Measurements from ENCODE around the gene ATP11C. TPM values are rescaled to one million over a fixed set of nuclear protein-coding genes. Genes with fewer than 3 reads are reported as not detected.

ATP11C gene
- total and polyA plus RNA-seq, 4 donors: 25.6 to 50.4 (median 29.6) TPM

GRCh38 chrX:139734996-139735395 is 197.9 kb downstream of the ATP11C start:
- Histone ChIP-seq H3K4me3 (ENCODE audit: low read depth, low read length) (no peak overlapping the region), H3K27me3 (ENCODE audit: control insufficient read depth, insufficient read depth, low read length) (peaks cover 2% of the 10 kb centered on the region), H3K27ac (ENCODE audit: low read depth, low read length) (no peak overlapping the region), H3K36me3 (ENCODE audit: control insufficient read depth, insufficient read depth, low read length) (no peaks in the 10 kb centered on the region), H3K4me1 (ENCODE audit: control insufficient read depth, insufficient read depth, low read length) (no peaks in the 10 kb centered on the region), H3K9me3 (ENCODE audit: control insufficient read depth, insufficient read depth, low read length) (no peaks in the 10 kb centered on the region)
- no peak for DNase-seq (ENCODE audit: low read depth in 4 of 6, low spot score in 6 of 6)
- WGBS (ENCODE audit: insufficient coverage): 100% methylated on average over 1 of the region's 1 CpG

GRCh38 chrX:139725720-139726119 is 207.1 kb downstream of the ATP11C start:
- H3K4me1 ChIP-seq (ENCODE audit: control insufficient read depth, insufficient read depth, low read length): no peaks in the 10 kb centered on the region
- H3K27ac ChIP-seq (ENCODE audit: low read depth, low read length): no peak overlapping the region
- no peaks in the 10 kb centered on the region for H3K36me3 ChIP-seq (ENCODE audit: control insufficient read depth, insufficient read depth, low read length)
- WGBS (ENCODE audit: insufficient coverage): no CpG with 5 or more reads among the region's 1 CpG
- no peak overlapping the region for H3K4me3 ChIP-seq (ENCODE audit: low read depth, low read length)
- no peak for DNase-seq (ENCODE audit: low read depth in 4 of 6, low spot score in 6 of 6)
- H3K27me3 ChIP-seq (ENCODE audit: control insufficient read depth, insufficient read depth, low read length): no peaks in the 10 kb centered on the region
- H3K9me3 ChIP-seq (ENCODE audit: control insufficient read depth, insufficient read depth, low read length): no peaks in the 10 kb centered on the region

- Histone ChIP-seq H3K4me3 (ENCODE audit: low read depth, low read length) (no peak overlapping the region), H3K27ac (ENCODE audit: low read depth, low read length) (no peak overlapping the region), H3K4me1 (ENCODE audit: control insufficient read depth, insufficient read depth, low read length) (no peaks in the 10 kb centered on the region), H3K9me3 (ENCODE audit: control insufficient read depth, insufficient read depth, low read length) (no peaks in the 10 kb centered on the region), H3K27me3 (ENCODE audit: control insufficient read depth, insufficient read depth, low read length) (no peaks in the 10 kb centered on the region), H3K36me3 (ENCODE audit: control insufficient read depth, insufficient read depth, low read length) (no peaks in the 10 kb centered on the region)
- DNase-seq (ENCODE audit: low read depth in 4 of 6, low spot score in 6 of 6): no peak
- WGBS (ENCODE audit: insufficient coverage): no CpG with 5 or more reads among the region's 2 CpGs
Observed at GRCh38 chrX:139724626-139725025, 208.2 kb downstream of the ATP11C start.

GRCh38 chrX:139720979-139721378 is 211.9 kb downstream of the ATP11C start:
- no peak for DNase-seq (ENCODE audit: low read depth in 4 of 6, low spot score in 6 of 6)
- H3K4me1 ChIP-seq (ENCODE audit: control insufficient read depth, insufficient read depth, low read length): no peaks in the 10 kb centered on the region
- no peaks in the 10 kb centered on the region for H3K27me3 ChIP-seq (ENCODE audit: control insufficient read depth, insufficient read depth, low read length)
- H3K4me3 ChIP-seq (ENCODE audit: low read depth, low read length): no peak overlapping the region
- H3K9me3 ChIP-seq (ENCODE audit: control insufficient read depth, insufficient read depth, low read length): no peaks in the 10 kb centered on the region
- no peaks in the 10 kb centered on the region for H3K36me3 ChIP-seq (ENCODE audit: control insufficient read depth, insufficient read depth, low read length)
- 73% methylated on average over 2 of the region's 6 CpGs for WGBS (ENCODE audit: insufficient coverage)
- H3K27ac ChIP-seq (ENCODE audit: low read depth, low read length): no peak overlapping the region

- 44% methylated on average over 5 of the region's 5 CpGs for WGBS (ENCODE audit: insufficient coverage)
- Histone ChIP-seq H3K4me1 (ENCODE audit: control insufficient read depth, insufficient read depth, low read length) (no peaks in the 10 kb centered on the region), H3K9me3 (ENCODE audit: control insufficient read depth, insufficient read depth, low read length) (no peaks in the 10 kb centered on the region), H3K27ac (ENCODE audit: low read depth, low read length) (no peak overlapping the region), H3K27me3 (ENCODE audit: control insufficient read depth, insufficient read depth, low read length) (no peaks in the 10 kb centered on the region), H3K36me3 (ENCODE audit: control insufficient read depth, insufficient read depth, low read length) (no peaks in the 10 kb centered on the region), H3K4me3 (ENCODE audit: low read depth, low read length) (no peak overlapping the region)
- DNase-seq (ENCODE audit: low read depth in 4 of 6, low spot score in 6 of 6): no peak
Observed at GRCh38 chrX:139720136-139720535, 212.7 kb downstream of the ATP11C start.

GRCh38 chrX:139708067-139708466 is 224.8 kb downstream of the ATP11C start, which contains the start of gene MCF2:
MCF2 (minus strand) TSS chrX:139708167; CDS start chrX:139651744, 56,423 bp downstream.
- Histone ChIP-seq H3K27ac (ENCODE audit: low read depth, low read length) (no peak within 1 kb of the TSS), H3K4me1 (ENCODE audit: control insufficient read depth, insufficient read depth, low read length) (no peaks in the 10 kb centered on the region), H3K36me3 (ENCODE audit: control insufficient read depth, insufficient read depth, low read length) (no peaks in the 10 kb centered on the region), H3K9me3 (ENCODE audit: control insufficient read depth, insufficient read depth, low read length) (peaks cover 3% of the 10 kb centered on the region), H3K27me3 (ENCODE audit: control insufficient read depth, insufficient read depth, low read length) (no peaks in the 10 kb centered on the region), H3K4me3 (ENCODE audit: low read depth, low read length) (no peak within 1 kb of the TSS)
- no CpG with 5 or more reads among the region's 4 CpGs for WGBS (ENCODE audit: insufficient coverage)
- DNase-seq (ENCODE audit: low read depth in 4 of 6, low spot score in 6 of 6): no peak

- H3K27me3 ChIP-seq (ENCODE audit: control insufficient read depth, insufficient read depth, low read length): no peaks in the 10 kb centered on the region
- H3K9me3 ChIP-seq (ENCODE audit: control insufficient read depth, insufficient read depth, low read length): peaks cover 3% of the 10 kb centered on the region
- H3K27ac ChIP-seq (ENCODE audit: low read depth, low read length): no peak overlapping the region
- 80% methylated on average over 3 of the region's 3 CpGs for WGBS (ENCODE audit: insufficient coverage)
- H3K36me3 ChIP-seq (ENCODE audit: control insufficient read depth, insufficient read depth, low read length): no peaks in the 10 kb centered on the region
- no peak overlapping the region for H3K4me3 ChIP-seq (ENCODE audit: low read depth, low read length)
- no peaks in the 10 kb centered on the region for H3K4me1 ChIP-seq (ENCODE audit: control insufficient read depth, insufficient read depth, low read length)
- no peak for DNase-seq (ENCODE audit: low read depth in 4 of 6, low spot score in 6 of 6)
Observed at GRCh38 chrX:139702658-139703057, 230.2 kb downstream of the ATP11C start.

GRCh38 chrX:139692908-139693307 is 239.9 kb downstream of the ATP11C start:
- no peak overlapping the region for H3K4me3 ChIP-seq (ENCODE audit: low read depth, low read length)
- DNase-seq (ENCODE audit: low read depth in 4 of 6, low spot score in 6 of 6): no peak
- no peak overlapping the region for H3K27ac ChIP-seq (ENCODE audit: low read depth, low read length)
- peaks cover 9% of the 10 kb centered on the region for H3K4me1 ChIP-seq (ENCODE audit: control insufficient read depth, insufficient read depth, low read length)
- H3K36me3 ChIP-seq (ENCODE audit: control insufficient read depth, insufficient read depth, low read length): no peaks in the 10 kb centered on the region
- H3K27me3 ChIP-seq (ENCODE audit: control insufficient read depth, insufficient read depth, low read length): peaks cover 25% of the 10 kb centered on the region
- WGBS (ENCODE audit: insufficient coverage): 30% methylated on average over 7 of the region's 8 CpGs
- H3K9me3 ChIP-seq (ENCODE audit: control insufficient read depth, insufficient read depth, low read length): no peaks in the 10 kb centered on the region

- no peak overlapping the region for H3K4me3 ChIP-seq (ENCODE audit: low read depth, low read length)
- peak in 1 of 6 donors; percentile 8 for DNase-seq (ENCODE audit: low read depth in 4 of 6, low spot score in 6 of 6)
- no peak overlapping the region for H3K27ac ChIP-seq (ENCODE audit: low read depth, low read length)
- 41% methylated on average over 11 of the region's 11 CpGs for WGBS (ENCODE audit: insufficient coverage)
- H3K36me3 ChIP-seq (ENCODE audit: control insufficient read depth, insufficient read depth, low read length): no peaks in the 10 kb centered on the region
- H3K27me3 ChIP-seq (ENCODE audit: control insufficient read depth, insufficient read depth, low read length): peaks cover 25% of the 10 kb centered on the region
- H3K4me1 ChIP-seq (ENCODE audit: control insufficient read depth, insufficient read depth, low read length): peaks cover 9% of the 10 kb centered on the region
- H3K9me3 ChIP-seq (ENCODE audit: control insufficient read depth, insufficient read depth, low read length): no peaks in the 10 kb centered on the region
Observed at GRCh38 chrX:139692506-139692849, 240.4 kb downstream of the ATP11C start.

GRCh38 chrX:139691843-139692505 is 240.9 kb downstream of the ATP11C start:
- 22% methylated on average over 52 of the region's 52 CpGs for WGBS (ENCODE audit: insufficient coverage)
- DNase-seq (ENCODE audit: low read depth in 4 of 6, low spot score in 6 of 6): peak in 2 of 6 donors; percentile 8 to 15
- Histone ChIP-seq H3K9me3 (ENCODE audit: control insufficient read depth, insufficient read depth, low read length) (no peaks in the 10 kb centered on the region), H3K4me3 (ENCODE audit: low read depth, low read length) (peak overlapping the region; percentile 12), H3K36me3 (ENCODE audit: control insufficient read depth, insufficient read depth, low read length) (no peaks in the 10 kb centered on the region), H3K27ac (ENCODE audit: low read depth, low read length) (no peak overlapping the region), H3K27me3 (ENCODE audit: control insufficient read depth, insufficient read depth, low read length) (peaks cover 25% of the 10 kb centered on the region), H3K4me1 (ENCODE audit: control insufficient read depth, insufficient read depth, low read length) (peaks cover 9% of the 10 kb centered on the region)

All from spinal cord (tissue), 10 donors.